ENCODE results near the gene PATE3.

DNA sequence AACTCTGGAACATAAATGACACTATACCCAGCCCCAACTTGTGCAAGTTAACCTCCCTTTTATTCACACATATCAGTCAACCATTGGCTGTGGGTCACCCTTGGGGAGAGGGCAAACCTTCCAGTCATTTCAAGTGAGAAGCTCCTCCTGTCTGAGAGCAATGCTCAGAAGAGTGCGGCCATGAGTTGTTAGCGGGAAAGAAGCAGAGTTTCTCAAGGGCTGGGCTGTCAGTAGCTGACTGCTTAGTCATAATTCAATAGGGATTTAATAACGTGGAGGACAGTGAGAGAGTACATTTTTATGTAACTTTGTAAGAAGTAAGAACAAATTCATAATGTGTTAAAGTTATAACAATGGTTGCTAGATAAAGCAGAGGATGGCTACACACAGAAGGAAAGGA lies 14.4 kb upstream of the PATE3 start:
- no peak for TF ChIP-seq EZH2 (IDR thresholded peaks at IDR 0.05; ENCODE audit: low read length, missing control alignments)
- TF ChIP-seq, protein P1, sequence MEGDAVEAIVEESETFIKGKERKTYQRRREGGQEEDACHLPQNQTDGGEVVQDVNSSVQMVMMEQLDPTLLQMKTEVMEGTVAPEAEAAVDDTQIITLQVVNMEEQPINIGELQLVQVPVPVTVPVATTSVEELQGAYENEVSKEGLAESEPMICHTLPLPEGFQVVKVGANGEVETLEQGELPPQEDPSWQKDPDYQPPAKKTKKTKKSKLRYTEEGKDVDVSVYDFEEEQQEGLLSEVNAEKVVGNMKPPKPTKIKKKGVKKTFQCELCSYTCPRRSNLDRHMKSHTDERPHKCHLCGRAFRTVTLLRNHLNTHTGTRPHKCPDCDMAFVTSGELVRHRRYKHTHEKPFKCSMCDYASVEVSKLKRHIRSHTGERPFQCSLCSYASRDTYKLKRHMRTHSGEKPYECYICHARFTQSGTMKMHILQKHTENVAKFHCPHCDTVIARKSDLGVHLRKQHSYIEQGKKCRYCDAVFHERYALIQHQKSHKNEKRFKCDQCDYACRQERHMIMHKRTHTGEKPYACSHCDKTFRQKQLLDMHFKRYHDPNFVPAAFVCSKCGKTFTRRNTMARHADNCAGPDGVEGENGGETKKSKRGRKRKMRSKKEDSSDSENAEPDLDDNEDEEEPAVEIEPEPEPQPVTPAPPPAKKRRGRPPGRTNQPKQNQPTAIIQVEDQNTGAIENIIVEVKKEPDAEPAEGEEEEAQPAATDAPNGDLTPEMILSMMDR (conservative IDR thresholded peaks at IDR 0.05 in 1 of 2, IDR thresholded peaks at IDR 0.05 in 1 of 2; ENCODE audit: low read depth in 1 of 2, low read length in 2 of 2), result no peak

Measured in fibroblast of lung (primary cell).